Measurements from ENCODE around the gene GPI. TPM values are rescaled to one million over a fixed set of nuclear protein-coding genes. Genes with fewer than 3 reads are reported as not detected.

Gene GPI
- total and polyA plus RNA-seq, 2 donors (not counting 1 experiment from before 2014, with no cell fraction given), result 112 to 173 TPM

- Histone ChIP-seq H3K27me3 (ENCODE audit: control insufficient read depth, insufficient read depth, low read length) (no peaks in the 10 kb centered on the region), H2AFZ (ENCODE audit: low read length) (no peak overlapping the region), H3K79me2 (ENCODE audit: control insufficient read depth, insufficient read depth, low read length) (no peaks in the 10 kb centered on the region), H3K36me3 (ENCODE audit: control insufficient read depth, insufficient read depth, low read length) (peaks cover 40% of the 10 kb centered on the region), H3K9ac (ENCODE audit: insufficient read depth, low read length) (no peak overlapping the region), H3K4me2 (ENCODE audit: extremely low read depth, insufficient read depth, low read length) (no peak overlapping the region), H3K4me1 (ENCODE audit: control insufficient read depth, extremely low read depth, insufficient read depth, low read length) (no peaks in the 10 kb centered on the region), H4K20me1 (ENCODE audit: control insufficient read depth, extremely low read depth, insufficient read depth, low read length) (no peaks in the 10 kb centered on the region), H3K27ac (ENCODE audit: insufficient read depth, low read length) (no peak overlapping the region), H3K4me3 (replicated peaks in 1 of 4; ENCODE audit: control extremely low read depth in 1 of 4, insufficient read depth in 1 of 4, low read depth in 3 of 4, low read length in 4 of 4) (no peak overlapping the region), H3K9me3 (ENCODE audit: control insufficient read depth, insufficient read depth, low read depth, low read length) (no peaks in the 10 kb centered on the region)
- TF ChIP-seq EZH2 (IDR thresholded peaks at IDR 0.05; ENCODE audit: low read length, missing control alignments) (no peak), CTCF (conservative IDR thresholded peaks at IDR 0.05 in 1 of 2, IDR thresholded peaks at IDR 0.05 in 1 of 2; ENCODE audit: low read depth in 1 of 2, low read length in 2 of 2) (no peak)
- DNase-seq (ENCODE audit: low read depth in 2 of 2), result no peak
Measured at GRCh38 chr19:34382471-34382870, 17.5 kb downstream of the GPI start.

- H3K4me1 ChIP-seq (ENCODE audit: control insufficient read depth, extremely low read depth, insufficient read depth, low read length), result no peaks in the 10 kb centered on the region
- H3K9ac ChIP-seq (ENCODE audit: insufficient read depth, low read length), result no peak overlapping the region
- DNase-seq (ENCODE audit: low read depth in 2 of 2), result no peak
- no peaks in the 10 kb centered on the region for H3K9me3 ChIP-seq (ENCODE audit: control insufficient read depth, insufficient read depth, low read depth, low read length)
- H3K27me3 ChIP-seq (ENCODE audit: control insufficient read depth, insufficient read depth, low read length), result no peaks in the 10 kb centered on the region
- no peak overlapping the region for H3K27ac ChIP-seq (ENCODE audit: insufficient read depth, low read length)
- no peaks in the 10 kb centered on the region for H4K20me1 ChIP-seq (ENCODE audit: control insufficient read depth, extremely low read depth, insufficient read depth, low read length)
- H3K4me3 ChIP-seq (replicated peaks in 1 of 4; ENCODE audit: control extremely low read depth in 1 of 4, insufficient read depth in 1 of 4, low read depth in 3 of 4, low read length in 4 of 4), result no peak overlapping the region
- TF ChIP-seq EZH2 (IDR thresholded peaks at IDR 0.05; ENCODE audit: low read length, missing control alignments) (no peak), CTCF (conservative IDR thresholded peaks at IDR 0.05 in 1 of 2, IDR thresholded peaks at IDR 0.05 in 1 of 2; ENCODE audit: low read depth in 1 of 2, low read length in 2 of 2) (no peak)
- no peaks in the 10 kb centered on the region for H3K79me2 ChIP-seq (ENCODE audit: control insufficient read depth, insufficient read depth, low read length)
- H3K36me3 ChIP-seq (ENCODE audit: control insufficient read depth, insufficient read depth, low read length), result peaks cover 40% of the 10 kb centered on the region
- no peak overlapping the region for H3K4me2 ChIP-seq (ENCODE audit: extremely low read depth, insufficient read depth, low read length)
- no peak overlapping the region for H2AFZ ChIP-seq (ENCODE audit: low read length)
Measured at GRCh38 chr19:34383599-34383998, 18.6 kb downstream of the GPI start.

GRCh38 chr19:34386645-34387445 is 21.8 kb downstream of the GPI start:
- TF ChIP-seq EZH2 (IDR thresholded peaks at IDR 0.05; ENCODE audit: low read length, missing control alignments) (no peak), CTCF (conservative IDR thresholded peaks at IDR 0.05 in 1 of 2, IDR thresholded peaks at IDR 0.05 in 1 of 2; ENCODE audit: low read depth in 1 of 2, low read length in 2 of 2) (no peak)
- H3K36me3 ChIP-seq (ENCODE audit: control insufficient read depth, insufficient read depth, low read length), result peaks cover 35% of the 10 kb centered on the region

More at GRCh38 chr19:34386645-34387445, 21.8 kb downstream of the GPI start:
- Histone ChIP-seq H3K4me3 (replicated peaks in 1 of 4; ENCODE audit: control extremely low read depth in 1 of 4, insufficient read depth in 1 of 4, low read depth in 3 of 4, low read length in 4 of 4) (no peak overlapping the region), H3K27ac (ENCODE audit: insufficient read depth, low read length) (no peak overlapping the region), H3K4me2 (ENCODE audit: extremely low read depth, insufficient read depth, low read length) (no peak overlapping the region), H3K9ac (ENCODE audit: insufficient read depth, low read length) (no peak overlapping the region), H3K79me2 (ENCODE audit: control insufficient read depth, insufficient read depth, low read length) (no peaks in the 10 kb centered on the region), H4K20me1 (ENCODE audit: control insufficient read depth, extremely low read depth, insufficient read depth, low read length) (no peaks in the 10 kb centered on the region), H3K4me1 (ENCODE audit: control insufficient read depth, extremely low read depth, insufficient read depth, low read length) (no peaks in the 10 kb centered on the region), H2AFZ (ENCODE audit: low read length) (no peak overlapping the region), H3K27me3 (ENCODE audit: control insufficient read depth, insufficient read depth, low read length) (no peaks in the 10 kb centered on the region), H3K9me3 (ENCODE audit: control insufficient read depth, insufficient read depth, low read depth, low read length) (no peaks in the 10 kb centered on the region)
- DNase-seq (ENCODE audit: low read depth in 2 of 2), result no peak

Data from fibroblast of lung (primary cell).